ENCODE data around the gene GPATCH2L. TPM values are rescaled to one million over a fixed set of nuclear protein-coding genes. Genes with fewer than 3 reads are reported as not detected.

Gene GPATCH2L
- total and polyA plus RNA-seq, 2 of the 13 experiments (the other 11 are each of a cell fraction or from before 2014, with no cell fraction given), result 14.4 to 29.0 TPM

DNA sequence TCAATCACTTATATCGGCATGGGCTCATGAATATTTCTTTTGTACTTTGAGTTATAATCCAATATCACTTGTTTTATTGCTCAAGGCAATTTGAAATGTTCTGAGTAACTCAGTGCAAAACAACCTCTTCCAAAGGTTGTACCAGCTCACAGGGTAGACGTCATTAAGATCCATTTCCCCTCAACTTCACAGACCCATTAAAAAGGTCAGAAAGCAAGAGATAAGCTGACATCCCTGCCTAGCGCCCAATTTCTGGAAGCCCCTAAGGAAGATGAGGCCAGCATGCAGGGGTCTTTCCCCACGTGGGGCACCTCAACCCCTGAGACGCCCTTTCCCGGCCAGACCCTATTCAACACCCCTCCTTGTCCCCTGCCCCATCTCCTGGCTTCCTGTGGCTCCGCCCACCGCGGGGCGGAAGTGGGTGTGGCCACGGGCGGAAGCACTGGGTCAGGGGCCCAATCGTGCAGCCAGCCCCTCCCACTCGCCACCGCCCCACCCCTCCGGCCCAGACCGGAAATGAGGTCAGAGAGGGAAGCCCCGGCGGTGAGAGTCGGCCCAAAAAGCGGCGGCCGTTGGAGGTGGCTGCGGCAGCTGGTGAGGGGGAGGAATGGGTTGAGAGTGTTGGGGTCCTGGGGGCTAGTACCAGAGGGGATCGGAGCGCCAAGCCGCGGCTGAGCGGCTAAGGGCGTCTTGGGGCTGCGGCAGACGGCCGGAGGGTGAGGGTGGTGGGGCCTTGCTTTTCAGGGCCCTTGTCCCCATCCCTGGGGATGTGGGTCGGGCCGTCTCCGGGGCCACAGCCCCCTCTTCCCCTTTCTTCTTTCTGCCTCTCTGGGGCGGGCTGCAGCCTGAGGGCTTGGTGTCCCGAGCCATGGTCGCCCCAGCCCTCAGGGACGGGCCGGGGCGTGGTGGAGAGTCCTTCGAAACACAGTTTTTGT lies at the start of gene GPATCH2L (continued):
- TF ChIP-seq, protein P1, sequence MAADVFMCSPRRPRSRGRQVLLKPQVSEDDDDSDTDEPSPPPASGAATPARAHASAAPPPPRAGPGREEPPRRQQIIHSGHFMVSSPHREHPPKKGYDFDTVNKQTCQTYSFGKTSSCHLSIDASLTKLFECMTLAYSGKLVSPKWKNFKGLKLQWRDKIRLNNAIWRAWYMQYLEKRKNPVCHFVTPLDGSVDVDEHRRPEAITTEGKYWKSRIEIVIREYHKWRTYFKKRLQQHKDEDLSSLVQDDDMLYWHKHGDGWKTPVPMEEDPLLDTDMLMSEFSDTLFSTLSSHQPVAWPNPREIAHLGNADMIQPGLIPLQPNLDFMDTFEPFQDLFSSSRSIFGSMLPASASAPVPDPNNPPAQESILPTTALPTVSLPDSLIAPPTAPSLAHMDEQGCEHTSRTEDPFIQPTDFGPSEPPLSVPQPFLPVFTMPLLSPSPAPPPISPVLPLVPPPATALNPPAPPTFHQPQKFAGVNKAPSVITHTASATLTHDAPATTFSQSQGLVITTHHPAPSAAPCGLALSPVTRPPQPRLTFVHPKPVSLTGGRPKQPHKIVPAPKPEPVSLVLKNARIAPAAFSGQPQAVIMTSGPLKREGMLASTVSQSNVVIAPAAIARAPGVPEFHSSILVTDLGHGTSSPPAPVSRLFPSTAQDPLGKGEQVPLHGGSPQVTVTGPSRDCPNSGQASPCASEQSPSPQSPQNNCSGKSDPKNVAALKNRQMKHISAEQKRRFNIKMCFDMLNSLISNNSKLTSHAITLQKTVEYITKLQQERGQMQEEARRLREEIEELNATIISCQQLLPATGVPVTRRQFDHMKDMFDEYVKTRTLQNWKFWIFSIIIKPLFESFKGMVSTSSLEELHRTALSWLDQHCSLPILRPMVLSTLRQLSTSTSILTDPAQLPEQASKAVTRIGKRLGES (CRISPR knock-in tag; IDR thresholded peaks at IDR 0.05; ENCODE audit: borderline replicate concordance), result no peak
- TF ChIP-seq SP5 (CRISPR knock-in tag; IDR thresholded peaks at IDR 0.05; ENCODE audit: borderline replicate concordance, low read depth) (0 out of 2 replicates have a peak, but pooled peaks have one; percentile 28), PHF20 (CRISPR knock-in tag; IDR thresholded peaks at IDR 0.05) (peak; percentile 66), PAX8 (CRISPR knock-in tag; IDR thresholded peaks at IDR 0.05; ENCODE audit: borderline replicate concordance) (0 out of 2 replicates have a peak, but pooled peaks have one; percentile 26), JUN (CRISPR knock-in tag; IDR thresholded peaks at IDR 0.05) (0 out of 2 replicates have a peak, but pooled peaks have one; percentile 16), ZNF382 (CRISPR knock-in tag; IDR thresholded peaks at IDR 0.05; ENCODE audit: borderline replicate concordance) (no peak), GATAD2A (CRISPR knock-in tag; IDR thresholded peaks at IDR 0.05) (0 out of 2 replicates have a peak, but pooled peaks have one; percentile 11), ZNF383 (CRISPR knock-in tag; IDR thresholded peaks at IDR 0.05; ENCODE audit: borderline replicate concordance) (0 out of 2 replicates have a peak, but pooled peaks have one; percentile 39), ATF1 (CRISPR knock-in tag; IDR thresholded peaks at IDR 0.05) (peak; percentile 60; the same call in 1 of the 2 replicates), ZNF446 (CRISPR knock-in tag; IDR thresholded peaks at IDR 0.05) (0 out of 2 replicates have a peak, but pooled peaks have one; percentile 57), MIER2 (CRISPR knock-in tag; IDR thresholded peaks at IDR 0.05) (no peak), HNRNPK (IDR thresholded peaks at IDR 0.05; ENCODE audit: low read depth, low read length, poor library complexity, severe bottlenecking) (peak; percentile 98), KAT2B (IDR thresholded peaks at IDR 0.05; ENCODE audit: borderline replicate concordance, low read depth, low read length) (no peak), ZNF589 (CRISPR knock-in tag; conservative IDR thresholded peaks at IDR 0.05) (no peak), MAF1 (CRISPR knock-in tag; IDR thresholded peaks at IDR 0.05; ENCODE audit: borderline replicate concordance) (peak; percentile 43; the same call in 1 of the 2 replicates), ZFY (CRISPR knock-in tag; IDR thresholded peaks at IDR 0.05) (peak; percentile 92), YY1 (IDR thresholded peaks at IDR 0.05; ENCODE audit: insufficient read depth, insufficient replicate concordance, low read depth, low read length) (peak; percentile 37), ZKSCAN5 (CRISPR knock-in tag; IDR thresholded peaks at IDR 0.05) (no peak)
- TF ChIP-seq, protein P2, sequence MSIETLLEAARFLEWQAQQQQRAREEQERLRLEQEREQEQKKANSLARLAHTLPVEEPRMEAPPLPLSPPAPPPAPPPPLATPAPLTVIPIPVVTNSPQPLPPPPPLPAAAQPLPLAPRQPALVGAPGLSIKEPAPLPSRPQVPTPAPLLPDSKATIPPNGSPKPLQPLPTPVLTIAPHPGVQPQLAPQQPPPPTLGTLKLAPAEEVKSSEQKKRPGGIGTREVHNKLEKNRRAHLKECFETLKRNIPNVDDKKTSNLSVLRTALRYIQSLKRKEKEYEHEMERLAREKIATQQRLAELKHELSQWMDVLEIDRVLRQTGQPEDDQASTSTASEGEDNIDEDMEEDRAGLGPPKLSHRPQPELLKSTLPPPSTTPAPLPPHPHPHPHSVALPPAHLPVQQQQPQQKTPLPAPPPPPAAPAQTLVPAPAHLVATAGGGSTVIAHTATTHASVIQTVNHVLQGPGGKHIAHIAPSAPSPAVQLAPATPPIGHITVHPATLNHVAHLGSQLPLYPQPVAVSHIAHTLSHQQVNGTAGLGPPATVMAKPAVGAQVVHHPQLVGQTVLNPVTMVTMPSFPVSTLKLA (IDR thresholded peaks at IDR 0.05), result peak; percentile 34; the same call in 1 of the 2 replicates
- TF ChIP-seq, protein P3, sequence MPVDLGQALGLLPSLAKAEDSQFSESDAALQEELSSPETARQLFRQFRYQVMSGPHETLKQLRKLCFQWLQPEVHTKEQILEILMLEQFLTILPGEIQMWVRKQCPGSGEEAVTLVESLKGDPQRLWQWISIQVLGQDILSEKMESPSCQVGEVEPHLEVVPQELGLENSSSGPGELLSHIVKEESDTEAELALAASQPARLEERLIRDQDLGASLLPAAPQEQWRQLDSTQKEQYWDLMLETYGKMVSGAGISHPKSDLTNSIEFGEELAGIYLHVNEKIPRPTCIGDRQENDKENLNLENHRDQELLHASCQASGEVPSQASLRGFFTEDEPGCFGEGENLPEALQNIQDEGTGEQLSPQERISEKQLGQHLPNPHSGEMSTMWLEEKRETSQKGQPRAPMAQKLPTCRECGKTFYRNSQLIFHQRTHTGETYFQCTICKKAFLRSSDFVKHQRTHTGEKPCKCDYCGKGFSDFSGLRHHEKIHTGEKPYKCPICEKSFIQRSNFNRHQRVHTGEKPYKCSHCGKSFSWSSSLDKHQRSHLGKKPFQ (CRISPR knock-in tag; IDR thresholded peaks at IDR 0.05; ENCODE audit: insufficient replicate concordance), result no peak
- TF ChIP-seq, protein P4, sequence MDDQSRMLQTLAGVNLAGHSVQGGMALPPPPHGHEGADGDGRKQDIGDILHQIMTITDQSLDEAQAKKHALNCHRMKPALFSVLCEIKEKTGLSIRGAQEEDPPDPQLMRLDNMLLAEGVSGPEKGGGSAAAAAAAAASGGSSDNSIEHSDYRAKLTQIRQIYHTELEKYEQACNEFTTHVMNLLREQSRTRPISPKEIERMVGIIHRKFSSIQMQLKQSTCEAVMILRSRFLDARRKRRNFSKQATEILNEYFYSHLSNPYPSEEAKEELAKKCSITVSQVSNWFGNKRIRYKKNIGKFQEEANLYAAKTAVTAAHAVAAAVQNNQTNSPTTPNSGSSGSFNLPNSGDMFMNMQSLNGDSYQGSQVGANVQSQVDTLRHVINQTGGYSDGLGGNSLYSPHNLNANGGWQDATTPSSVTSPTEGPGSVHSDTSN (CRISPR knock-in tag; IDR thresholded peaks at IDR 0.05; ENCODE audit: borderline replicate concordance), result no peak
